HG02885 (cell line): Measurements from ENCODE around the gene MBTD1.
"Not testable (repeated sequence)": the region's sequence is repeated elsewhere in the genome, so short reads cannot be mapped to it uniquely, and the experiment has no call there.

Experiments
- ATAC-seq: cut with Tn5 transposase; IDR thresholded peaks from one replicate; pipeline ENCODE4 v1.9.1; 2021; ENCODE audit warnings: mild to moderate bottlenecking; ENCODE audit not compliant: unreplicated experiment, poor library complexity

MBTD1 gene

DNA sequence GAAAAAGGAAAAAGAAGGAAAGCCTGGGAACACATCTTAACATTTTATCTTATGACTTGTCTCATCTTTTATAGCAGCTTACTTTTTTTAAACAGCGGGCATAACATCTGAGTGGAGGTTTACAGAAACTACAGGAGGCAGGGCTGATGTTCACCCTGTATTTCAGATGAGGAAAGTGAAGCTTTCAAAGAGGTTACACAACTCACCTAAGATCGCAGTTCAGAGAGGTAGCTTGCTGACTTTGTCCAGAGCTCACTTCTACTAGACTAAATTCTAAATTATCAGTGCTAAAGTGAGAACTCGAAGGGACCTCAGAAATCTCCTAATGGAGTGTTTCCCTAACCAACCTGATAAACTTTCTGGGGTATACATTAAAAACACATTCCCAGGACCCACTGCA, 3.7 kb downstream of the MBTD1 start:
- ATAC-seq: no peak

DNA sequence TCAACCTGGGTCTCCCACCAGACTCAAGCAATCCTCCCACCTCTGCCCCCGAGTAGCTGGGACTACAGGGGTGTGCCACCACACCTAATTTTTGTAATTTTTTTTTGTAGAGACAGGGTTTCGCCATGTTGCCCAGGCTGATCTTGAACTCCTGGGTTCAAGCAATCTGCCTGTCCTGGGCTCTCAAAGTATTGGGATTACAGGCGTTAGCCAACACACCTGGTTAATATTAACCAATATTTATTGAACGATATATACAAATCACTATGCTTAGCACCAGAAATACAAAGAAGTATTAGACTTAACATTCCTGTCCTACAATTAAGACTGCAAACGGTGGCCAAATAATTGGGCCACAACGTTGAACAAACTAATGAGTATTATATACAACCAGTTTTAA, 4.2 kb downstream of the MBTD1 start:
- ATAC-seq: no peak

DNA sequence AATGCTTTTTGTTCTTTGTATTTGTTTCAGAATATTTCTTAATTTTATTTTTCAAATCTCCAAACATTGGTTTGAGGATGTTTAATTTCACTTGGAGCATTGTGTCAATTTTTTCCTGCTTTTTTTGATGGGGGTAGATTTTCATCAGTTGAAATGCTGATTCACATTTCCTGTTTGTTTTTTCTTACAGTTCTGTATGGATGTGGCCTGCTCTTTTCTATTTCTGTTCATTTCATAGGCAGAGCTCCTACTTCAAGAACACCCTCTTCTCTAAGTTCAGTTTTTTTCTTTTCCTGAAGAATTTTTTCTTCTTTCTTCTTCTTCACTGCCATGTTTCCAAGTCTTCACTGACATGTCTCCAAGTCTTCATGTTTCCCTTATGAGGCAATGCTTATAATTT, 8.8 kb downstream of the MBTD1 start:
- ATAC-seq: no peak

DNA sequence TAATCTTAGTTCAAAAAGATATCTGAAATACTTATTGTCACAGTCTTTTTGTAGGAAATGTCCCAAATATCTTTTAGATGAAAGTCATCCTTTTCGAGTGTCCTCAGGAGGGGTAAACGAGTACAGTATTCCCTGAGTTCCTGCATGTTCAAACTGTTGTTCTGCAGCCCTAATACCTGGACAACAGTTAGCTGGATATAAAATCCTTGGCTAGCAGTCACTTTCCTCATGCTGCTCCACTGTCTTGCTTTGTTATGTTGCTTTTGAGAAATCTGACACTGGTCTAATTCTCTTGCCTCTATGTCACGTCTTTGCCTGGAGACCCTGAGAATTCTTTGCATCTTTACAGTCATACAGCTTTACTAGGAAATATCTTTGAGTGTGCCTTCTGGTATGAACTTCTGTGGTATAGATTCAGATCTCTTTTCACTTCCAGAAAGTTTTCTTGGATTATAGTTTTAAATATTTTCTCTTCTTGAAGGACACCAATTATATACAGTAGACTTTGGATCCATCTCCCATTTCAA, 9.5 kb downstream of the MBTD1 start:
- no peak for ATAC-seq

DNA sequence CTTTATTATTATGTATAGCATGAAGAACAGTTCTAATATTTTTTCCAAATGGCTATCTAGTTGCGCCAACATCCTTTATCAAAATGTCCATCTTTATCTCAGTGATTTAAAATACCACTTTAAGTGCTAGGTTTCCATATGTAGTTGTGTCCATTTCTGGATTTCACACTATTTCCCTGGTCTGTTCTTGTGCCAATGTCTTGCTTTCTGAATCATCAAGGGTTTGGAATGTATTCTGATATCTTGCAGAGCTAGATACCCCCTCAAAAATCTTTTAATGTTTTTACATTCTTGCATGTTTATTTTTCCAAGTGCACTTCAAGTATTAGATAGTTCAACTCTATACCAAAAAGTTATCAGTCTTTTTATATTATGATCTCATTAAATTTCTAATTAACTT, 14.3 kb downstream of the MBTD1 start:
- ATAC-seq: no peak

DNA sequence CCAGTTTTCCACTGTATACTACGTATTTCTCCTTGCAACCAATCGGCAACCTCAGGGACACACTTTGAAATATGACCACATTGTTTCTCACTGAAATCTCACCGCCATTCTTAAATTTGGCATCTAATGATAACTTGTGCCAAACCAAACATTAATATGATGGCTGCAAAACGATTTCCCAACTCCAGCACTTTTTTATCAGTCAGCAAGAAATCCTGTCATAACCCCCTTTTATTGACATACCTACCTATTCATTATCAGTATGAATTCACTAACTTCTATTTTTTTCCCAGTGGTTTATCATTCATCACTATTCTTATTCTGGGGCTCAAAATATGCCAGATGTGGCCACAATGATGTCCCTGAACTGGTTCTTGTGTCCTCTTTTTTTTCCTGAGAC, 15.8 kb downstream of the MBTD1 start:
- no peak for ATAC-seq

DNA sequence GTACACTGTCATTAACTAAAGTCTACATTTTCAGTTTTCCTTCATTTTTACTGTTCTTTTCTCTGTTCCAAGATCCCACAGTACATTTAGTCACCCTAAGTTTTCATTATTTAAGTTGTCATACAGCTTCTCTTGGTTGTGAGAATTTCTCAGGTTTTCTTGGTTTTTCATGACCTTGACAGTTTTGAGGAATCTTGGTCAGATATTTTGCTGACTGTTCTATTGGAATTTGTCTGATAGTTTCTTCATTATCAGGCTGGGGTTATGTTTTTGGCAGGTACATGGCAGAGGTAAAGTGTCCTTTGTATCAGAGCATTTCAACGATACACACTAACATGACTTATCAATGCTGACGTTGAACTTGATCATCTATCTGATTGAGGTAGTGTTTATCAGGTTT, 19.6 kb downstream of the MBTD1 start:
- ATAC-seq: no peak

DNA sequence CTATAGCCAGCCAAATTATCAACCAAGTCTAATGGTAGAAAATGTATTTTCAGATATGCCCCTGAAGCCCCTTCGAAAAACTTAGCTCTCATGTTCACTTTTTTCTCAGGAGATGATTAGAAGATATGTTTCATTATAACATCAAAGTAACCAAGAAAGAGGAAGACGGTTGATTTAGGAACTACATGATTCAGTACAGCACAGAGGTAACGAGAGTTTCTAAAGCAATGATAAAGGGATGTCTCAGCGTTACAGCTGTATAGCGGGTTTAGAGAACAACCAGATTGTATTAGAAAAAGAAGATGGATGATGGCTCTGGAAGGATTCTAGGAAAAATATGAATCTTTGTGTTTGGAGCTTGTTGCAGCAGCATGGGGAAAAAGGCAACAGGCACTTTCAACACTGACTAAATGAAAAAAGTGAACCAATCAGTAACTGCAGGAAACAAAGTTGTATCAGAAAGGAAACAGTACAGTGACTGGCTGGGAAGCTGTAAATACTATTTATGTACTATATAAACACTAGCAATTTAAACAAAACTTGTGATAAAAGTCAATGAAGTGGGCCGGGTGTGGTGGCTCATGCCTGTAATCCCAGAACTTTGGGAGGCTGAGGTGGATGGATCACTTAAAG, 21.5 kb downstream of the MBTD1 start:
- ATAC-seq: peak; percentile 80

DNA sequence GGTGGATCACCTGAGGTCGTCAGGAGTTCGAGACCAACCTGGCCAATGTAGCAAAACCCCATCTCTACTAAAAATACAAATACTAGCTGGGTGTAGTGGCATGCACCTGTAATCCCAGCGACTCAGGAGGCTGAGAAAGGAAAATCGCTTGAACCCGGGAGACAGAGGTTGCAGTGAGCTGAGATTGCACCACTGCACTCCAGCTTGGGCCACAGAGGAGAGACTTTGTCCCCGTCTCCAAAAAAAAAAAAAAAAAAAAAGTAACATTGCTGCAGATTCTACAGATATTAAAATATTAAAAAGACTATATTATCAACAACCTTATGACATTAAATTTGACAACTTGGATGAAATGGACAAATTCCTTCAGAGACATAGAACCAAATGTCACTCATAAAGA, 25.7 kb downstream of the MBTD1 start:
- no peak for ATAC-seq

DNA sequence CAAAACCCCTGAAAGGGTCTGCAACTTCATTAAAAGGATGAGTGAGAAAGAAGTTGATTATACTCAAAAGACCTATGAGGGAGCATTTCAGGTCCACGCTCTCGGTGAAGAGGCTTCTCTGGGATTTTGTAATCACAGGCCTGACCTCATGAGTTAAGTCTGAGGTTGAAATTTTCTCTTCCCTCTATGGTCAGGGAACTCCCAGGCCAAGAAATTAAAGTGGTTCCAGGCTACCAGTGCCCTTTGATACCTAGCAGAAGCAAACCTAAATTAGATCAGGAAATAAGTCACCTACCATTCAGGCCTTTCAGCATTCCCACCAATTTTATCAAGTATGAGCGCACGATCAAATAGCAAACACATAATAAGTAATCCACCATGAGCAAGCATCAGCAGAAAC, 27.9 kb downstream of the MBTD1 start:
- ATAC-seq: no peak

DNA sequence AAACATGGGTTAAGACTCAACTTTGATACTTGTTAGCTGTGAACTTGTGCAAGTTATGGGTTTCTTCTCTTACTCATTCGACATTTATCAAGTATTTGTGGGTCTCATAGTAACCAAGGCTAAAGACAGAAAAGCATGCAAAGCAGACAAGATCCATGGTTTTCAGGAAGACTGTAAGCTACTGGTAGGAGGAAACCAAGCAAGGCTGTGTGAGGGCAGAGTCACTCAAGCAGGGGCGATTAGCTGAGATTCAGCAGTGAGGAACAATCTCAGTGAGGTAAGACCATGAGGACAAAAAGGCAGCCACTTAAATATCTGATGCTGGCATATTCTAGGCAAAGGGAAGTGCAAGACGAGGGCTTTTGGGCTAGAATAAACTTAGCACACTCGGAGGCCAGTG, 29.5 kb downstream of the MBTD1 start:
- no peak for ATAC-seq

DNA sequence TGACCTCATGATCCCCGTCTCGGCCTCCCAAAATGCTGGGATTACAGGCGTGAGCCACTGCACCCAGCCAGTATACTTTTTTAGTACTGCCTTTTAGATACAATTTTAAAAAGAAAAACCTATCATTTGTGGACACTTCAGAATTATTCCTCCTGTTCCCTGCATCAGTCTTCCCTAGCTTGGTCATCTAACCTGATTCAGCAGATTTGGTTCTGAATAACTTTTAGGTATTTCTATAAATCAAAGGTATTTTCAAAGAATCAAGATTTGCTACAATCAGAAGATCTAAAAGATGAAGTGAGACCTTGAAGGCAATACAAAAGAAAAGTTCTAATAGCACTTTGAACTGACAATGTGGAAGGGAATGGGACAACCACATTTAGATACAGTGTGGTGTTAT, 30.0 kb downstream of the MBTD1 start:
- no peak for ATAC-seq

DNA sequence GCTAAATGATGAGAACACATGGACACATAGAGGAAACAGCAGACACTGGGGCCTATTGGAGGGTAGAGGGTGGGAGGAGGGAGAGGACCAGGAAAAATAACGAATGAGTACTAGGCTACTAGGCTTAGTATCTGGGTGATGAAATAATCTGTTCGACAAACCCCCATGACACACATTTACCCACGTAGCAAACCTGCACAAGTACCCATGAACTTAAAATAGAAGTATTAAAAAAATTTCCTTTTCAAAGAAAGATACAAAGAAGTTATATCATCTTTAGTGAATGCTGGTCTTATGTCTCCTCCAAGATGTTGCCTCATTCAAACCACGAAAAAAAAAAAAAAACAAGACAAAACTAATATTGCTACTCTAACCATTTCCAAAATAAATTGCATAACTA, 31.7 kb downstream of the MBTD1 start:
- no peak for ATAC-seq

DNA sequence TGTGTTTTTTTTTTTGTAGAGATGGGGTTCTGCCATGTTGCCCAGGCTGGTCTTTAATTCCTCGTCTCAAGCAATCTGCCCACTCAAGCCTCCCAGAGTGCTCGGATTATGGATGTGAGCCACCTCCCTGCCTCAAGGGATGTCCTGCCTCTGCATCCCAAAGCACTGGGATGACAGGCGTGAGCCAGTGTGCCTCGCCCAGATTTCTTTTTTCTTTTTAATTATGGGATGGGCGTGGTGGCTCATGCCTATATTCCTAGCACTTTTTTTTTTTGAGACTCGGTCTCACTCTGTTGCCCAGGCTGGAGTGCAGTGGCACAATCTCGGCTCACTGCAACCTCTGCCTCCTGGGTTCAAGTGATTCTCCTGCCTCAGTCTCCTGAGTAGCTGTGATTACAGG, 34.3 kb downstream of the MBTD1 start:
- ATAC-seq: not testable (repeated sequence)

DNA sequence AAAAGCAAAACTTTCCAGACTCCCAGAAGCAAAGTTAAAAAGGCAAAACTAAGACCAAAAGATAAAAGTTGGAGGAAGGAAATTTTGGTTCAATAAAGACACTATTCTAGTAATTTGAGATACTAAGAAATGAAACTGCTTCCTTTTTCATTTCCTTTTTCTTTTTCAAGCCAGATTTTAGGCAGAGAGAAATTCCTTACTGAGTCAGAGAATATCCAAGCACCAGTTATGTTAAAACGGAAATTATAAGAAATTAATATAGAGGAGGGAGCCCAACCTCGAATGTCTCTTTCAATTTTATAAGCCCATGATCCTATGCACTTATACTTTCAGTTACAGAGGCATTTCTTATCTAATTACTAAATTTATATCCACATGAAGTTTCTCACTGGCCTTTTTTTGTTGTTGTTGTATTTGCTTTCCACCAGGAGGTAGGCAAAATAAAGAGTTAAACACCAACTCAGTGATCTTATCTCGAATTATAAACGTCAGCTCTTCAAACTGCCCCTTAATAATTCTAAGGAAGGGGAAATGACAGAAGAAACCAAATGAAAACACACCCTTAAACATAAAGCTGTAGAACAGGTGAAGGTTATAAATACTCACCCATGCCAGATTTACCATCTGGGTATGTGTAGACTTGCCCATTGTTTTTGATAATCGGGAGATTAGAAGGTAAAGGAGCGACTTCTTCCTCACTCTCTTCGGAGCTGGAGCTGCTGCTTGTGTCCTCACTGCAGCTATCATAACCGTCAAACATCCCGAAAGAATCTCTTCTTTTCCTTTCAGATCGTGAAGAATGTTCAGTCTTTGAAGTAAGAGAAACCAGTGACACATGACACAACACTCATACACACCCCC, 35.2 kb downstream of the MBTD1 start:
- ATAC-seq: no peak

DNA sequence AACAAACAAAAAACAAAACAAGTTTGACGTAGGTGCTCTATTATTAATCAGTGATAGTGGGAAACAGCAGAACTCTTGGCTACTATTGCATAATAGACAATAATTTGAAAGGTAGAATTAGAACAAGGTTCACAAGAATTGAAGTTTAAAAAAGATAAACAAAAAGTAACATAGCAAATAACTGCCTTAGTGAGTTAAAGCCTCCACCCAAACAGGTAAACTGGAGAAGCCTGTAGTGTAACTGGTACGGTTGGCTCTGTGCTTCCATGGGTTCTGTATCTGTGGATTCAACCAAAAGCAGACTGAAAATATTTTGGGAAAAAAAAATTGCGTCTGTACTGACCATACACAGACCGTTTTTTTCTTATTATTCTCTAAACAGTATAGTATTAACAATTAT, 38.5 kb downstream of the MBTD1 start:
- no peak for ATAC-seq

DNA sequence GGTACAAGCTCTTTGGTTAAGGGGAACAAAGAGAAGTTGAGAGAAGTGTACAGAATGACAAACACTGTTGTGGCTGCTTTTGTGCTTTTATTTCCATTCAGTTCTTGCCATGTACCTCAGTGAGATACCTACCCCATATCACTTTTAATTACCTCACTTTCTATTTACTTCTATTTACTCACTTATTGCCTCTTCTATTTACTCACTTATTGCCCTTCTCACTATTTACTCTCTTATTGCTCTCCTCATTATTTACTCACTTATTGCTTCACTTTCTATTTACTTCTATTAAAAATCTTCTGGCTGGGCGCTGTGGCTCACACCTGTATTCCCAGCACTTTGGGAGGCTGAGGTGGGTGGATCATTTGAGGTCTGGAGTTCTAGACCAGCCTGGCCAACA, 41.9 kb downstream of the MBTD1 start:
- ATAC-seq: no peak

DNA sequence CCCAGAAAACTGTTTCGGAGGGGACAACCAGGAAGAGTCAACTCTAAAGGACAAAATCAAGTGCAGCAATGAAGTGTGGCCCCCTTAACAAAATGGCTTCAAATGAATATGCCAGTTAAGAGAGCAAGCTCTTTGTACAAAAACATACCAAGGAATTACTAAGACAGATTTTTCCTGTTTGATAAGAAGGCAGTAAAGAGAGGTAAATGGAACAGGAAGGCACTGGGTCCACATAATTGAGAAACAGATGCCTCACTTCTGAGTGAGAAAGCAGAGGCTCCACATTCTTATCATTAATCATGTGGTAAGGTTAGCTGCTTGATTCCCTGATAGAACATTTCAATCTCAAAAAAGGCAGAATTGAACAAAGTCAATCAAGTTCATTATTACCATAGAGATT, 44.9 kb downstream of the MBTD1 start:
- ATAC-seq: no peak

DNA sequence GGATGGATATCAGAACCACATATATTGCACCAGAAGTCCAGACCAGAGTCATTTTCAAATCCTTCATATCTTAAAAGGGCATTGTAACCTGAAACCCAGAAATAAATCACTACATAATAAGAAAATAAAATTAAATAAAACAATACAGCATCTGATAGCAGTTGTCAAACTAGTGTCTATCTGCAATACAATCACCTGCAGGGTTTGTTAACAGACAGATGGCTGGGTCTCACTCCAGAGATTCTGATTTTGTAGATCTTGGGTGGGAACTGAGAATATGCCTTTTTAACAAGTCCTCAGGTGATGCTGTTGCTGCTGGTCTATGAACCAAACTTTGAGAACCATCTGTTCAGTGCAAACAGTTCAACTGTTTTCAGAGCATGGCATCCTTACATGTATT, 56.0 kb downstream of the MBTD1 start:
- no peak for ATAC-seq

DNA sequence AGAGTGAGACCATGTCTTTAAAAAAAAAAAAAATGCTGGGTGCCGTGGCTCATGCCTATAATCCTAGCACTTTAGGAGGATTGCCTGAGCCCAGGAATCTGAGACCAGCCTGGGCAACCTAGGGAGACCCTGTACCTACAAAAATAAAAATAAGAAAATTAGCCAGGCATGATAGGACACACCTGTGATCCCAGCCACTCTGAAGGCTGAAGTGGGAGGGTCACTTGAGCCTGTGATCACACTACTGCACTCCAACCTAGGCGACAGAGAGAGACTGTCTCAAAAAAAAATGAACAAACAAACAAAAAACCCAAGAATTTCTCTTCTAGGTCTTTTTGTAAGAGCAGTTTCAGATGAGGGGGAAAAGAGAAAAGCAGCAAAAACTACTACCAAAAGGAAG, 59.0 kb downstream of the MBTD1 start:
- ATAC-seq: no peak

DNA sequence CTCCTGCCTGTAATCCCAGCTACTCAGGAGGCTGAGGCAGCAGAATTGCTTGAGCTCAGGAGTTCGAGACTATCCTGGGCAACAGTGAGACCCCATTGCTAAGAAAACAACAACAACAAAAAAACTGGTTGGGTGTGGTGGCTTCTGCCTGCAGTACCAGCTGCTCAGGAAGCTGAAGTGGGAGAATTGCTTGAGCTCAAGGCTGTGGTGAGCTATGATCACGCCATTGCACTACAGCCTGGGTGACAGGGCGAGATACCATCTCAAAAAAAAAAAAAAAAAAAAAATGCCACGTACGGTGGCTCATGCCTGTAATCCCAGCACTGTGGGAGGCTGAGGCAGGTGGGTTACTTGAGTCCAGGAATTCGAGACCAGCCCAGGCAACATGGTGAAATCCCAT, 59.6 kb downstream of the MBTD1 start:
- no peak for ATAC-seq

DNA sequence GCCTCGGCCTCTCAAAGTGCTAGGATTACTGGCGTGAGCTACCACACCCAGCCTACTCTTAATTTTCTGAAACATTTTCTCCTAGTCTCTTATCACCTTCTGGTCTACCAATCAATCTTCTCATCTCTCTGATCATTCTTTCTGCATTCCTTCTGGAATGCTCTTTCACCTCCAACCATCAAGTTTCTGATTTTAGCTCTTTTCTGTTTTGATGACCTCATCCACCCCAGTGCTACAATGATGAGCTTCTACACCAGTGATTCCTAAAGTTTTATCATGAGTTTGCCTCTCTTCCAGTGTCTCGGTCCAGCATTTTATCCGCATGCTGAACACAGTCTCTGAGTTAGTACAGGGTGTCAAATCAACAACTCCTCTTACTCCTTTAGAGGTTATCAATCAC, 62.1 kb downstream of the MBTD1 start:
- ATAC-seq: no peak
